GM18517 (cell line): ENCODE results near the gene PTPN6.
A peak's percentile ranks its signal among the peaks of the same experiment; 100 is the strongest.

ENCODE experiments used
- ATAC-seq: cut with Tn5 transposase; IDR thresholded peaks from one replicate; pipeline ENCODE4 v1.9.1; 2021; ENCODE audit warnings: mild to moderate bottlenecking, moderate library complexity; ENCODE audit not compliant: unreplicated experiment

The PTPN6 gene

DNA sequence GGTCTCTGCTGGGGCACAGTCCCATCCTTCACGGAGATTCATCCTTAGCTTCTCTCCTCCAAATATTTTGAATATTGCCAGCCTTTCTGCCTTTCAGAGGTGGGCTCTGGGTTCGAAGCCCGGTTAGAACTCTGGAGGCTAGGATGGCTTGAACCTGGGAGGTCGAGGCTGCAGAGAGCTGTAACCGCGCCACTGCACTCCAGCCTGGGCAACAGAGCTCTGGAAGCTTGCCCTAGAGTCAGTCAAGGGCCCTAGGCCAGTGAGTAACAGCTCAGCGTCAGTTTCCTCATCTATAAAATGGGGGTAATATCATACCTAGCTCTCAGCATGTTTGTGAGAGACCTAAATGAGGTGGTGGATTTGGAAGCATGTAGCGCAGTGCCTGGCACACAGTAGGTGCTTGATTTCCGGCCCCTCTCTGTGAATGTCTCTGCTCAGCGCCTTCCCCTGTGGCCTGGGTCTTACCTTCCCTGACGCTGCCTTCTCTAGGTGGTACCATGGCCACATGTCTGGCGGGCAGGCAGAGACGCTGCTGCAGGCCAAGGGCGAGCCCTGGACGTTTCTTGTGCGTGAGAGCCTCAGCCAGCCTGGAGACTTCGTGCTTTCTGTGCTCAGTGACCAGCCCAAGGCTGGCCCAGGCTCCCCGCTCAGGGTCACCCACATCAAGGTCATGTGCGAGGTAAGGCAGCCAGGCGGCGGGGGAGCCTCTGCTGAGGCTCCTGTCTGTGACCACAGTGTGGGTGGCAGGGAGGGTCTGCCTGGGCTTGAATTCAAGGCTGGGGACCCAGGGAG, 3.4 kb downstream of the PTPN6 start:
- ATAC-seq, result no peak

- no peak for ATAC-seq
Measured at GRCh38 chr12:6955108-6956020, 4.2 kb downstream of the PTPN6 start.

GRCh38 chr12:6956021-6956727, 5.0 kb downstream of the PTPN6 start:
- no peak for ATAC-seq

DNA sequence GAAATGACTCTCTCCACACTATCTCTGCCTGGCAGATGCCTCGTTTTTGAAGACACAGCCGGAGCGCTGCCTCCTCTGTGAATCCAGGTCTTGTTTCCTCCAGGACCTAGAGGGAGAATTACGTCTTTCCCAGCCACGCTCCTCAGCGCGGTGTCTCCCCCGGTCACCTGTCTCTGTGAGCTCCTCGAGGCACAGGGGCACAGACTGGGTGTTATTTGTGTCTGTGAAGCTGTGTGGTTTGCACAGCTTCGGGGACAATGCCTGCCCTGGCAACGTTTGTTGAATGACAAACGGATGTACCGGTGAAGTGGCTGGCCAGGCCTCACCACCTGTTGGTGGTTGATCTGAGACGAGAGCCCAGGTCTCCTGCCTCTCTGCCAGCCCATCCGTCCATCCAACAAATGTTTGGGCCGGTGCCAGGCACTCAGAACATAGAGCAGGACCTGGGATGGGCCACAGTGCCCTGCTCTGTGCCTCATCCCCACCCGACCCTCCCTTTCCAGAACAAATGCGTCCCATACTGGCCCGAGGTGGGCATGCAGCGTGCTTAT, 6.1 kb downstream of the PTPN6 start:
- no peak for ATAC-seq

DNA sequence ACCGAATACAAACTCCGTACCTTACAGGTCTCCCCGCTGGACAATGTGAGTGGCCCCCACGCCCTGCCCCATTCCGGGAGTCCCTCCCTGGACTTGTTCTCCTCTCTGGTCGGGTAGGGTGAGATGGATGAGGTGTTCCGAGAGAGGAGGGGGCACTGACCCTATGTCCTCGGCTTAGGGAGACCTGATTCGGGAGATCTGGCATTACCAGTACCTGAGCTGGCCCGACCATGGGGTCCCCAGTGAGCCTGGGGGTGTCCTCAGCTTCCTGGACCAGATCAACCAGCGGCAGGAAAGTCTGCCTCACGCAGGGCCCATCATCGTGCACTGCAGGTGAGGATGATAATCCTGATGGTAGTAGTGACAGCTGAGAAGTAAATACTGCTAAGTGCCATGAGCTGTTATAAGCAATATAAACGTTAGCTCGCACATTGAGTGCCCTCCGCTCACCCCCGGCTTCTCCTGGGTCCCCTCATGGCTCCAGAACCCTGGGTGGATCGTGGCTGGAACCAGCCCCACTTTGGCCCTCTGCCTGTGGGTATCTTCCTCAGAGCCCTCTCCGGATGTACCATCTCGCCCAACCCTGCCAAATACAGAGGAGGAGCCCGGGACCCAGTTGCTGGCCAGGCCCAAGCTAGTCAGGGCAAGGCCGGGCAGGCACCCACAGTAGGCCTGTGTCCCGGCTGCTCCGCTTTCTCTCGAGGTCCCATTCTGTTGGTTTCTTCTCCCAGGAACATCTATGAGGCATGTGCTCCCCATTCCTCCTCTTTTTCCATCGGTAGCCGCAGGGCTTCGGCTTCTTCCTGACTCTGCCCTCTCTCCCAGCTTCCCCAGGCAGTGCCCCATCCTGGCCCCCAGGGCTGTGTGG, 6.8 kb downstream of the PTPN6 start:
- ATAC-seq, result no peak

DNA sequence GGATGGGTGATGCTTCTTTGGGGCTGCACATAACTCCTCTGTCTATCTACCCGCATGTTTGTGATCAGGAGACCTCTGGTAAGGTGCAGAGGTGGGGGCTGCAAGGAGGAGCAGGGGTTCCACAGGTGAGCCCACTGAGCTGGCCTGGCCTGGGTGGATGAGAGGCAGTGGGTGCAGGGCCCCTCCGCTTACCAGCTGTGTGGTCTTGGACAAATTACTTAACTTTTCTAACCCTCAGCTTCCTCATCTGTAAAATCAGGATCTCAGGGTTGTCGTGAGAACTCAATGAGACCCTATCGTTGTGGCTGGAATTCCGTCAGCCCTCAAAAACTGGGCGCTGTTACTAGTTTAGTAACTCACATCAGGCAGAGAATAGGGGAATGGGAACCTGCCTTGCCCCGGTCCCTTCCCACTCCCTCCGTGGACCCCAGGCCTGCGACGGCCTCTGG, 7.5 kb downstream of the PTPN6 start:
- ATAC-seq, result no peak

DNA sequence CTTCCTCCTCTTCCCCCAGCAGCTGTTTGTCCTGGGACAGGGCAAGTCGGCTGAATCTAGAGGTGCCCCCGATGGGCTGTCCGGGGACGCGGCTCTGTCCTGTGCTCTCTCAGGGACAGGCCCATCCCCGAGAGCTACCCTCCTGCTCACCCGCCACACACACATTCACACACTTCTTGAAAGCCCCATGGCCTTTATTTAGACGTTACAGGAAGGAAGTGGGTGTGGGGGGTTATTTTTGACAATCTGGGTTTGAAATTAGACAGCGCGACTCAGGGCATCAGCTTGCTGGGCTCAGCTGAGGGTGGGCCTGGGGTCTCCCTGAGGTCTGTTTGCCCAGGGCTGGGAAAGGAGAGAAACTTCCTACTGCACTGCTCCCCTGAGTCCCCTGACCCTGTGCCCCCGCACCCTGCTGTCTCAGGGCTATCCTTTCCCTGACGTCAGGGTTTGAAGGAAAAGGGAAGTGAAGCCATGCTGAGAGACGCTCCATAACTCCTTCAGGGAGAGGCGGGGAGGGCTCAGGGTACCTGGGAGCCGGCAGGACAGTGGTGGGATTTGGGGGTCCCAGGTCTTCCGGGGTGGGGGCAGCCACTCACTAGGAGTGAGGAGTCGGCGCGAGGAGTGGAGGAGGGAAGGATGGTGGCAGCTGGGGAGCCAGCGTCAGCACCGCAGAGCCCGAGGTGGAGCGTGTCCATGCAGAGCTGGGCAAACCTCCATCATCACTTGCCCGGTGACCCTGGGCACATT, 8.1 kb downstream of the PTPN6 start:
- peak; percentile 51 for ATAC-seq

DNA sequence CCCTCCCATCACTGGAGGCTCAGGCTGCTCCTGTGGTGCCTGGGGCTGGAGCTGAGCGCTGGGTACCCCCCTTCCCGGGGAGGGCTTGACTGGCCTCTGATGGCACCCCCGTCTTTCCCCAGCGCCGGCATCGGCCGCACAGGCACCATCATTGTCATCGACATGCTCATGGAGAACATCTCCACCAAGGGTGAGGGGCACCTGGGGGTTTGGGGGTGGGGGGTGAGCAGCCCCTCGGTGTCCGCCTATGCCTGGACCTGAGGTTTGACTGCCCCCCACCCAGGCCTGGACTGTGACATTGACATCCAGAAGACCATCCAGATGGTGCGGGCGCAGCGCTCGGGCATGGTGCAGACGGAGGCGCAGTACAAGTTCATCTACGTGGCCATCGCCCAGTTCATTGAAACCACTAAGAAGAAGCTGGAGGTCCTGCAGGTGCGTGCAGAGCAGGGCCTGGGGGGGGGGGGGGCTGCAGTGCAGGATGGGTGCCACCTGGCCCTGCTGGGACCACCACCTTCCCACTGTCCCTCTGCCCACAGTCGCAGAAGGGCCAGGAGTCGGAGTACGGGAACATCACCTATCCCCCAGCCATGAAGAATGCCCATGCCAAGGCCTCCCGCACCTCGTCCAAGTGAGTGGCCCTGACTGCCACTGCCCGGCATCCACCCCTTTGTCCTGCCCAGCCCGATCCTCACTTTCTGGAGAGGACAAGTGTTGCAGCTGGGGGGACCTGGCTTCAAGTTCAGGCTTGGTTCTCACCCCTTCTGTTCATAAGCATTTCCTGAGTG, 8.8 kb downstream of the PTPN6 start:
- no peak for ATAC-seq

- ATAC-seq, result no peak
Measured at GRCh38 chr12:6960593-6961277, 9.6 kb downstream of the PTPN6 start.

DNA sequence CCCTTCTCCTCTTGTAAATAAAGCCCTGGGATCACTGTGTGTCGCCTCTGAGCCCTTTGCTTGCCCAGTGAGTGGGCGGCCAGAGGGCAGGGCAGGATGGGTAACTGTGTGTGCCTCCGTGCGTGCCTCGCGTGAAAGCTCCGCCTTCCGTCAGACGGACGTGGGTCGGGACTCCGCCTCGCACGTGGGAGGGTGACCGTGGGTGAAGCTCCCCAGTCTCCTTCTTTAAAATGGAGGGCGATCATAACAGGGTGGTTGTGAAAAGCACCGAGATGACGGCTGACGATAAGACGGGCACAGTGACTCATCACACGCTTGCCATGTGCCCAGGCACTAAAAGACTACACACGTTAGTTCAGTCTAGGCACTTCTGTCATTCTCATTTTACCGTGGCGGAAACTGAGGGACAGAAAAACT, 10.1 kb downstream of the PTPN6 start:
- no peak for ATAC-seq

GRCh38 chr12:6961695-6962284, 10.6 kb downstream of the PTPN6 start:
- no peak for ATAC-seq

DNA sequence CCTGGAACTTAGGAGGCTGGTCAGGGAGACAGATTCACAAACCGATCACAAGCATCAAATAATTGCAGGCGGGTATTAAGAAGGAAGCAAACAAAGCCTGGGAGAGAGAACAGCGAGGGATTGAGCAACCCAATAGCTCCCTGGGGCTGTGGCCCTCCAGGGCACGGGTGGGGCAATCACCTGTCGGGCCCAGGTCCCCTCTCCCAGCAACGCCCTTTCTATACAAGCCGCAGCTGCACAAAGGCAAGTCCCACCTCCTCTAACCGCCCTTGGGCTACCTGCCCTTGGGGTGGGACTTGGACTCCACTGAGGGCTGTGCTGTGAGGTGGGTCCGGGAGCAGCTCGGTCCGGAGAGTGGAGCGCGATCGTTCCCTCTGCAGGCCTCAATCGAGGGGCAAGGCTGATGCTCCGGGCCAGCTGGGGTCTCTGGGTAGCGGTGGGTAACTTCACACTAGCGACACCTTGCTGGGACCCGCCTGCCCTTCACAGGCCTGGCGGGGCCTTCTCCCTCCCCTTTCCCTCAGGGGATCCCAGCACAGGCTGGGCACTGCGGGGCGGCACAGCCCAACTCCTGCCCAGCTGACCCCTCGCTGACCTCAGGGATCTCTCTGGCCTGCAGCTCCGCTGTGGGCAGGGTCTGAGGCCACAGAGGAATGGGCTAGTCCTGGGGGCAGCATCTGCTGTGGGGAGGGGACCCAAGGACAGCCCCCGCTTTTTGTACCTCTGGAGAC, 11.3 kb downstream of the PTPN6 start:
- ATAC-seq, result no peak

DNA sequence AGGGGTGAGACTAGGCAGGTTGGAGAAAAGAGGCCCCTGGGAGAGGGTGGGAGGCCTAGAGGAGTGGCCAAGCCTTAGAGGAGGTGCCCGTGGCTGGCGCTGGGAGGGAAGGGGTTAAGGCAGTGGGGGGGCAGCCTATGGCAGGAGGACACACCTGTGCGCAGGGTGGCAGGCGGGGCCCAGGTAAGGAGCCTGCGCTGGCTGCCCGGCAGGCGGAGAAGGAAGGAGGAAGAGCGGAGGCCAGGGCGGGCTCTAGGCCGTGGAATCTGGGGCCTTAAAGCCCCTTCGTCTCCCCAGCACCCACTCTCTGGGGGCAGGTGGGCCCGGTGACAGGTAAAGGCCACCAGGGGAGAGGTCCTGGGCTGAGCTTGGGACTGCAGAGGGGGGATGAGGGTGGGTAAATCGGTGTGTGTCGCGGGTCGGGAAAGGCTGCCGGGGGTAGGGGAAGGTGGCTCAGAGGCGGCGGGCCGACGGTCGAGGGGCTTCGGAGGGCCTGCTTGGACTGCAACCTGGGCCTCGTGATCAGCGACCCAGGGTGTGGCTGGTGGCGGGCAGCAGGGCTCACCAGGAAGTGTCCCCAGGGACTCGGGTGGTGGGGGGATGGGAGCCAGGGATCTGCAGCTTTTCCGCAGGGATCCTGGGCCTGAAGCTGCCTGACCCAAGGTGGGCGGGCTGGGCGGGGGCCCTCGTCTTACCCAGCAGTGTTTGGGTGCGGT, 12.0 kb downstream of the PTPN6 start:
- no peak for ATAC-seq

DNA sequence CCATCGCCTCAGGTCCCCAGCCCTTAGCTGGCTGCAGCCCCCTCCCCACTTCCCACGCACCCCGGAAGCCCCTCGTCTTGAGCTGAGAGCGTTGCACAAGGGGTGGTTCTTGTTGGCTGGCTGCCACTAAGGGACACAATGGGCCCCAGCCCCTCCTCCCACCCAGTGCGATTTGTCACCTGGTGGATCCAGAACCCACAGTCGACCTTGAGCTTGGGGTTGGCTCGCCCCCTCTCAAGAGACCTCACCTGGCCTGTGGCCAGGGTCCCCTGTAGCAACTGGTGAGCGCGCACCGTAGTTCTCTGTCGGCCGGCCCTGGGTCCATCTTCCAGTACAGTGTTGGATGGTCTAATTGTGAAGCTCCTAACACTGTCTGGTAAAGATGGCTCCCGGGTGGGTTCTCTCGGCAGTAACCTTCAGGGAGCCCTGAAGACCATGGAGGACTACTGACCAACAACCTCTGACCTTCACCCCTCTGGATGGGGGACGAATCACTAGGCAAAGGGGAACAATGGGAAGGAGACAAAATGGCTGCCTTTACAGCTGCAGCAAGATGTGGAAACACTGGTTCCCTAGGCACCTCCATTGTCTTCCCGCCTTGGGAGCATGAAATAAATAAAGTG, 12.7 kb downstream of the PTPN6 start:
- ATAC-seq, result no peak

GRCh38 chr12:6964605-6965025, 13.5 kb downstream of the PTPN6 start:
- no peak for ATAC-seq
